GM18517 (cell line): Measurements from ENCODE around the gene C1orf216.
"Not testable (repeated sequence)": the region's sequence is repeated elsewhere in the genome, so short reads cannot be mapped to it uniquely, and the experiment has no call there.

Experiments
- ATAC-seq: cut with Tn5 transposase; IDR thresholded peaks from one replicate; pipeline ENCODE4 v1.9.1; 2021; ENCODE audit warnings: mild to moderate bottlenecking, moderate library complexity; ENCODE audit not compliant: unreplicated experiment

C1orf216 gene

DNA sequence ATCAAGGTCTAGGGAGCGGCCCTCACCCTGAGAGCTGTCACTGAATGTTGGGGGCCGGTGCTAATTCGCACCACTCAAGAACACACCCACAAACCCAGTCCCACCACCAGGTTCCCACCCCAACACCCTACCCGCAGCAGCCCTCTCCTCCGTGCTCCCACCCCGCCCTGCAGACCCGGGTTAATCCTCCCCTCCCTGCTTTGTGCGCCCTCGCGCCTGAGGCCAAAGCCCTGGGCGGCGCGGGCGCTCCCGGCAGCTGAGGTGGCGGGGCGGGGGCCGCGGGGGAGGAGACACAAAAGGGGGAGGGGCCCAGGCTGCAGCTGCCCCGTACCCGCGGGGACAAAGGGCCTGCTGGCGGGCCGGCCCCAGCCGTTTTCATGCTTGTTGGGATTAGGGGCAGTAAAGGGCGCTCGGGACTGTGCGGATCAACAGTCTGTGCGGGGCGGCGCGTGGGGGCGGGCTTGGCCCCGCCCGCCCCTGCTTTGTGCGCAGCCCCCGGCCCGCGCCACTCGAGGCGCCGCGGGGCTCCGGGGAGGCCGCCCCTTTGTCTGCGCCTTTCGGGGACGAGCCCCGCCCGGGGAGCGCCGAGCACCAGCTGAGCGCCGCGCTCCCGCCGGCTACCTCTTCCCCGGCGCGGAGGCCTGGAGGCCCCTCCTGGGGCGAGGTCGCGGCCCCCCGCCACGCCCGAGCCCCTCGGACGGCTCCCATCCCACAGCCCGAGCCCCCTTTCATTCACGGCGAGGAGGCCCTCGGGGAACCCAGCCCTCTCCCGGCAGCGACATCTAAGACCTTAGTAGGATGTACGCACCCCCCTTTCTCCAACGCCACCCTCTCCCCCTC, 10.9 kb downstream of the C1orf216 start:
- no peak for ATAC-seq

DNA sequence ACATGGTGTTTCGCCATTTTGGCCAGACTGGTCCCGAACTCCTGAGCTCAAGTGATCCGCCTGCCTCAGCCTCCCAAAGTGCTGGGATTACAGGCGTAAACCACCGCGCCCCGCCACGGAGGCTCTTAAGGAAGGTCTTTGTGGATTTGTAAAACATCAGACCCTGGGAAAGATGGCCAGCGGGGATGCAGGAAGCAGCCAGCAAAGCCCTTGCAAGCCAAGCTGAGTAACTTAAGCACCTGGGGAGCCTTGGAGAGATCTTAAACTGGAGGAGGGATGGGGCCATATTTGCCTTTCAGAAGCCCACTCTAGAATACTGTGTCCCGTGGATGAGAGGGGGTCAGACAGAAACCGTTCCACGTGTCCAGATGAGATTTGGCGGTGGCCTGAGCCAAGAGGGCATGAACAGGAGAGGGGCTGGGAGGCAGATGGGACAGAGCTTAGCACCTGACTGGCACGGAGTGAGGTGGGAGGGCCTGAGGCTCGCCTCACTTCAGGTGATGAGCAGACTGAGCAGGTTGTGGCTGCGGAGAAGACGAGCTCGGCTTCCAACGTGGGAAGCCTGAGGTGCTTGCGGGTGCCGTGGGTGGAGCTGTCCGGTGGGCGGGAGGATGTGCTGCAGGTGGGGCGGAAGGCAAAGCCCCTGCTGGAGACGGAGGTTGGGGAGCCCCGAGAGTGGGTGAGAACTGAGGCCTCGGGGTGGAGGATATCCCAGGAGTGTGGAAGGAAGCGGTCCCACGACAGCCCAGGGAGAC, 11.7 kb downstream of the C1orf216 start:
- no peak for ATAC-seq

DNA sequence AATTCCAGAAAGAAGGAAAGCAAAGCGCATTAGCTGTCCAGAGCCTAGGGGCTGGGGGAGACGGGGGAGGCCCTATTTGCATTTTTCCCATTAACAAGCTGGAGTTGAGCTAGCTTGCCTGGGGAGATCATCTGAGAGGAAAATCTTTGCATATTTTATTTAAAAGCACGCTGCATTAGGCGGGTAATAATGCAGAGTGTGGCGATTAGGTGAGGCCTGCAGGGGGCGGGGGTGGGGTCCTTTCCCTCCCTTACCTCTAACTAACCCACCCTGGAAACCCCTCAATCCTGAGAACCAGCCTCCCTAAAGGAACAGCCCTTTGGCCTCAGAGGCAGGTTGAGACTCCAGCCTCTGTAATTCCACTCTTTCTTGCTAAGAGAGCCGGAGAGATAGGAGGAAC, 16.2 kb downstream of the C1orf216 start:
- ATAC-seq: no peak

DNA sequence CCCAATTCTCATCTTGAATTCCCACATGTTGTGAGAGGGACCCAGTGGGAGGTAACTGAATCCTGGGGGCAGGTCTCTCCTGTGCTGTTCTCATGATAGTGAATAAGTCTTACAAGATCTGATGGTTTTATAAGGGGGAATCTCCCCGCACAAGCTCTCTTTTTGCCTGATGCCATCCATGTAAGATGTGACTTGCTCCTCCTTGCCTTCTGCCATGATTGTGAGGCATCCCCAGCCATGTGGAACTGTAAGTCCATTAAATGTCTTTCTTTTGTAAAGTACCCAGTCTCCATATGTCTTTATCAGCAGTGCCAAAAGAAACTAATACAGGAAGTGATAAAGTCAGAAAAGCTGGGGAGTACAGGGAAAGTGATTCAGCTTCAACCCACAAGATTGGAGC, 19.5 kb downstream of the C1orf216 start:
- not testable (repeated sequence) for ATAC-seq

DNA sequence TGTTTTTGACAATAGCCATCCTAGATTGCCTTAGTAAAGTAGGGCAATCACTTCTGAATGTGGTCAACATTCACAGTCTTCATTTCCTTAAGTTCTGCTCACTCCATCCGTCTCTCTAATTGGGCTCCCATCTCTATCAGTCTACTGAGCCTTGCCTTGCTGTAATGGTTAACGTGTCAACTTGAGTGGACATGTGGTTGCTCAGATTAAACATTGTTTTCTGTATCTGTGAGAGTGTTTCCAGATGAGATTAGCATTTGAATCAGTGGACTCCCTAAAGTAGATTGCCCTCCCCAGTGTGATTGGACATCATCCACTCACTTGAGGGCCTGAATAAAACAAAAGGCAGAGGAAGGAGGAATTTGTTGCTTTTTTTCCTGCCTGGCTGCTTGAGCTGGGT, 26.4 kb downstream of the C1orf216 start:
- ATAC-seq: no peak

DNA sequence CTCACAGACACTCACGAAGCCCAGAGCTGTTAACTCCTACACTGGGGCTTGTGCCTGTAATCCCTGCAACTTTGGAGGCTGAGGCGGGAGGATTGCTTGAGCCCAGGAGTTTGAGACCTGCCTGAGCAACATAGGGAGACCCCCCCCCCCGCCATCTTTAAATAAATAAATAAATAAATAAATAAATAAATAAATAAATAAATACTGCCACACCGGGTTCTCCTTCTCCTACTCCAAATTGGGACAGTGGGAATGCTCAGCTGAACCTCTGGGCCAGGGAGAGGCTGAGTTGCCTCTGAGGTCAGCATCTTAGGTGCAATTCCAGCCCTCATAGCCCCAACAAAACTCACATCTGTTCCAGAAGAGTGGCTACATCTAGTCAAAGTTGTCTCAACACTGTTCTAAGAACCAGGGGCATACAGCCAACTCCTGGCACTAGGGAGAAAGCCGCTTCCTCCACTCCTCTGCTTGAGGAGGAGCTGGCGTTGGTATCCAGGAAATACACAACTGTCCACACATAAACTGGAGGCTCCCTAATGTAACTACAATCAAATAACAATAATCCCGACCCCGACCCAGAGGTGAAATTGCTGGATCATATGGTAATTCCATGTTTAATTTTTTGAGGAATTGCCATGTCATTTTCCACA, 27.0 kb downstream of the C1orf216 start:
- ATAC-seq: no peak

DNA sequence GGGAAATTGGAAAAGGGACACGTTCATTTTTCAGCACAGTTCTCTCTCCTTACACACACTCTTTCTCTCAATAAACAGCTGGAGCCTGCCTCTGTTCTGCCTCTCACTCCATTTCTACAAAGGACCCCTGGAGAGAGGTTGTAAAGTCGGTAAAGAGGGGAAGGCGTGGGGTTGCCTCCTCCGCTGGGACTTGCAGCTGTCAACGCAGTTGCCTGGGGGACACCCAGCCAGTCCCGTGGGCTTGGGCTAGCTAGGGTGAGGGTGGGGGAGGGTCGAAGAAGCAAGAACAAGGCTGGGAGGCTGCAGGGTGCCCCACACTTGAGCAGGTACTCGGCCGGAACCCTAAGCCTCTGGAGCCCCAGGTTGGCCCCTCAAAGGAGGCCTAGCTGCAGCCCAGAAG, 27.6 kb downstream of the C1orf216 start:
- ATAC-seq: no peak

DNA sequence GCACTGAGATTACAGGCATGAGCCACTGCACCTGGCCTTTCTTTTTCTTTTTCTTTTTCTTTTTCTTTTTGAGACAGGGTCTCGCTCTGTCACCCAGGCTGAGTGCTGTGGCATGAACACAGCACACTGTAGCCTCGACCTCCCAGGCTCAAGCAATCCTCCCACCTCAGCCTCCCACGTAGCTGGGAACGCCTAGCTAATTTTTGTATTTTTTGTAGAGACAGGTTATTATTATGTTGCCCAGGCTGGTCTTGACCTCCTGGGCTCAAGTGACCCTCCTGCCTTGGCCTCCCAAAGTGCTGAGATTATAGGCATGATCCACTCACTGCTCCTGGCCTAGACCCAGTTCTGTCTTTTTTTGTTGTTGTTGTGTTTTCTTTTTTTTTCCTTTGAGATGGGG, 28.6 kb downstream of the C1orf216 start:
- ATAC-seq: not testable (repeated sequence)

DNA sequence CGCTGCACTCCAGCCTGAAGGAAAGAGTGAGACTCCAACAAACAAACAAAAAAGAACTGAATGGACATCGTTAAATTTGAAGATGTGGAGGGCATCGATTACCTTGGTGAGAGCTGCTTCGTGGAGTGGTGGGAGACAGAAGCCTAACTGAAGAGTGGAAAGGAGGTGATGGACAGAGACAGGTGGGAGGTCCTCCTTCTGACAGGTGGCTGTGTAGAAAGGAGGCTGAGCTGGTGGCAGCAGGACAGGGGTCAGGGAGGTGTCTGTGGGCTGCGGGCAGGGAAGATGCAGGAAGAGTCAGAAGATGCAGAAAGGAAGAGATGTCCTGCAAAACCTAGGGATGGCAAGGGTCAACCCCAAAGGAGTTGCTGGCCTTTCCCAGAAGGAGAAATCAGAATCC, 30.5 kb downstream of the C1orf216 start:
- no peak for ATAC-seq

DNA sequence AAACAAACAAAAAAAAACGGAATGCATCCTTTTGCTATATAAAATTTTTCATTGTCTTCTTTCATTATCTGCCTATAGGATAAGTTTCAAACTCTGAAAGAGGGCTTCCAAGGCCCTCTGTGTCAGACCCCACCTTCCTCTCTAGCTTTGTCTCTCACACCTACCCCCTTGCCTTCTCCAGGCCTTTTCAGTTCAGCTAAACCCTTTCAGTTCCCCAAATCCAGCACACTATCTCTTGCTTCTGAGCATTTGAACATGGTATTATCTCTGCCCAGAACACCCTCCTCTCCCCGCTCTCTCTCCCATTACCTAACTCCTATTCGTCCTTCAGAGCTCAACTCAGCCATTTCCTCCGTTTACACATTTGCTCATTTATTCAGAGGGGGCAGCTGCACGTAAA, 35.7 kb downstream of the C1orf216 start:
- ATAC-seq: no peak

DNA sequence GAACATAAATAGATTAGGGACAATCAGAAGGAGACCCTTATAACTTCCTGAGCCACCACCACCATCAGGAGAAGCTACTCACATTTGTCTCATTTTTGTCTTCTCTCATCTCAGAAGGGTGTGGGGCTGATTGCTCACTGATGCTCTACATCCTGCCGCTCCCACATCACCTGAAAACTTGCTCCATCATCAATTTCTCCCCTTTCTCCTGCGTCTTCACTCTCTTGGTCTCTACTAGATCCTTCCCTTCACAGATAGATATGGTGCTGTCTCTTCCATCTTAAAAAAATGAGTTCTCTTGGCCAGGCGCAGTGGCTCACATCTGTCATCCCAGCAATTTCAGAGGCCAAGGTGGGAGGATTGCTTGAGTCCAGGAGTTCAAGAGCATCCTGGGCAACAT, 38.4 kb downstream of the C1orf216 start:
- ATAC-seq: no peak

DNA sequence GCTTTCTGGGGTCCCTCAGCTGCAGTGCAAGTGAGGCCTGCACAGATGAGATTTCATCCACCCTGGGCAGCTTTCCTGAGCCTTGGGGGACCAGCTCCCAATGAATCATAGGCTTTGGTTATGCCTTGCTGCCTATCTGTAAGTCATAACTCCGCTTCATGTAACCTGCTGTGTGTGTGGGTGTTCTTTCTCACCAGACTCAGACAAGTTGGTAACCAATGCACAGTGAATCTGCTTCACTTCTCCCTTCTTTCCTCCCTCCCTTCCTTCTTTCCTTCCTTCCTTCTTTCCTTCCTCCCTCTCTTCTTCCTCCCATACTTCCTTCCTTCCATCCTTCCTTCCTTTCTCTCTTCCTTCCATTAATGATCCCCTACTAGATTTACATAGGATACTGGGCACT, 42.9 kb downstream of the C1orf216 start:
- ATAC-seq: no peak

DNA sequence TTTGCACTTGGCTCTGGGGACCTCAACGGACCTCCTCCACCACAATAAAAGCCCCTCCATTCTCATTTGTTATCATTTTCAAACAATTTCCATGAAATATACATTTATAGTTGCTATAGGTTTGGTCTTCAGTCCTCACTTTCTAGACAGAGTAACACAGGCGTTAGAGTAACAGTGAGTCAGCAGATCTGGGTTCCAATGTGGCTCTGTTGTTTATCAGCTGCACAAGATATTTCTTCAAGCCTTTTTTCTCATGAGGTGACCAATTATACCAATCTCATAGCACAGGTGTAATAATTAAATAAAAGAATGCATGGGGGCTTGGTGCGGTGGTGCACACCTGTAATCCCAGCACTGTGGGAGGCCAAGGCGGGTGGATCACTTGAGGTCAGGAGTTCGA, 44.6 kb downstream of the C1orf216 start:
- ATAC-seq: no peak

DNA sequence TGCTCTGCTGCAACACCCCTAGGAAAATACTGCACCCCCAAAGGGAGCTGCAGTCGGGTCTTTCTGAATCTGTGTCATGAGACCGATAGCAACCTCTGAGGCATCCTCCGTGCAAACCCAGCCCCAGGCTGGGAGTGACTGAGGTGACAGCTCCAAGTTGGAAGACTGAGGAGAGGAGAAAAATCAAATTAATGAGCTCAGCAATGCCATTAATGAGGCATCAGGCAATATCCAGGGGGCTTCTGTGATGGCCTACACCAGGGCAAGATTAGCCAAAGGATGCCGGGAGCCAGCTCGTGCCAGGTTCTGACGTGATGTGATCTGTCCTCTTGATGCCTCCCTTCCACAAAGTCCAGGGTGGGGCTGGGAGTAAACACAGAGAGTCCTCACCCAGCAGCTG, 46.6 kb downstream of the C1orf216 start:
- no peak for ATAC-seq

DNA sequence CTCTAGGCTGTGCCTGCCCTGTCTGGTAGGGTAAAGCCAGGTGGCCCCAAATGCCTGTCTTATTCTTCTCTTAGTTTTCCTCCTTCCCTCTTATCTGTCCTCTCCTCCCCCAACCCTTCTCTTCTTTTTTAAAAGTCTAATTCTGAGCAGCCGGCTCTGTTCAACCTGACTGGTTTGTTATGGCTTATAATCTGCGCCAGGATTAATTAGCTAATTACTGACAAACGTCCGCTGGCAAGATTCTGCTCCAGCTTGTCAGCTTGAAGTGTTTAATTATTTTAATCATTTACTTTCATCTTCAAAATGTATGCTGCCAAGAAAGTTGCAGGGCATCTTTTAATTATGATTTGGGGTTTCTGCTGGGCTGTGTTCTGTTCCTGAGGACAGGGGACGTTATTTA, 50.2 kb downstream of the C1orf216 start:
- no peak for ATAC-seq

DNA sequence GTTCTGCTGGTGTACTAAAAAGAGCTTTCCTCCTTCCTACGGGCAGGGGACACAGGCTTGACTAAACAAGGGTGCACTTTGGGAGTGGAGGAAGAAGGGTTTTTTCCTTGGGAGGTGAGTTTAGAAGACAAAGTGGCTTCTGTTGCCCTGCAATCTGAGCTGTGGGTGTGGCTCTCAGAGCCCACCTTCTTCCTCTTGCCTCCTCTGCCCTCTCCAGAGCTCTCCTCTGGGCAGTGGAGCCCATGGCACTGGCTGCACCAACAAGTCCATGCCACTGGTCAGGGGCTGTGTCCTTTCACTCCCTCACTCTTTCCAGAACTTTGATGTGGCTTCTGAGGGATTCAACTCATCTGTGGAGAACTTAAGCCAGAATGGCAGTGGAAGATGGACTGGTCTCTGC, 51.8 kb downstream of the C1orf216 start:
- no peak for ATAC-seq

DNA sequence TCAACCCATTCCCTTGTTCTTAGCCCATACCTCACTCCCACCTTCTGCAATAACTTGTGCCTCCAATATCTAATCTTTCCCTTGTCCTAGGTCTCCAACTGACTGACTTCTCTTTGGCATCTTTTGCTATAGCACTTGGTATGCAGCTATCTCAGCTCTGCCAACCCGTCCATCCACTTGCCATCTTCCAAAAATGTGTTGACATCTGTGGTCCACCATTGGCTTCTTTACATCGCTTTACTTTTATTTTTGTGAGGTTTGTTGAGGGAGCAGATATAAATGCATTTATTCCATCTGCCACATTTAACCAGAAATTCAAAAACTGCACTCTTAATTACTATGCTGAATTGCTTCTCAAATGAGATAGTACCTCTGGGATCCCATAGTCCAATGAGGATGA, 52.5 kb downstream of the C1orf216 start:
- ATAC-seq: no peak
